HG03175 (cell line): ENCODE measurements around the gene TNFRSF8.
"Not testable (repeated sequence)": the region's sequence is repeated elsewhere in the genome, so short reads cannot be mapped to it uniquely, and the experiment has no call there.

Experiments used
- ATAC-seq: cut with Tn5 transposase; IDR thresholded peaks from one replicate; pipeline ENCODE4 v1.9.1; 2021; ENCODE audit warnings: mild to moderate bottlenecking, moderate library complexity; ENCODE audit not compliant: unreplicated experiment

TNFRSF8 gene

GRCh38 chr1:12083766-12084165, 20.7 kb downstream of the TNFRSF8 start:
- ATAC-seq: no peak

- ATAC-seq: no peak
These were observed 22.6 kb downstream of the TNFRSF8 start for GRCh38 chr1:12085643-12086260.

GRCh38 chr1:12087797-12088314, 24.8 kb downstream of the TNFRSF8 start:
- no peak for ATAC-seq

- no peak for ATAC-seq
These were observed 25.5 kb downstream of the TNFRSF8 start for GRCh38 chr1:12088607-12089006.

- ATAC-seq: no peak
These were observed 27.2 kb downstream of the TNFRSF8 start for GRCh38 chr1:12090326-12090725.

- ATAC-seq: no peak
These were observed 28.1 kb downstream of the TNFRSF8 start for GRCh38 chr1:12091191-12091590.

- ATAC-seq: no peak
These were observed 31.1 kb downstream of the TNFRSF8 start for GRCh38 chr1:12094180-12094579.

GRCh38 chr1:12095452-12096263, 32.6 kb downstream of the TNFRSF8 start:
- ATAC-seq: no peak

GRCh38 chr1:12096615-12097014, 33.5 kb downstream of the TNFRSF8 start:
- ATAC-seq: no peak

- no peak for ATAC-seq
These were observed 34.2 kb downstream of the TNFRSF8 start for GRCh38 chr1:12097321-12097720.

- no peak for ATAC-seq
These were observed 35.7 kb downstream of the TNFRSF8 start for GRCh38 chr1:12098786-12099185.

GRCh38 chr1:12099610-12100009, 36.5 kb downstream of the TNFRSF8 start:
- ATAC-seq: no peak

GRCh38 chr1:12100071-12100470, 37.0 kb downstream of the TNFRSF8 start:
- ATAC-seq: no peak

- not testable (repeated sequence) for ATAC-seq
These were observed 38.0 kb downstream of the TNFRSF8 start for GRCh38 chr1:12101120-12101519.

GRCh38 chr1:12102066-12102465, 39.0 kb downstream of the TNFRSF8 start:
- no peak for ATAC-seq

GRCh38 chr1:12104417-12104816, 41.3 kb downstream of the TNFRSF8 start:
- no peak for ATAC-seq

- no peak for ATAC-seq
These were observed 43.0 kb downstream of the TNFRSF8 start for GRCh38 chr1:12106153-12106552.

- not testable (repeated sequence) for ATAC-seq
These were observed 43.8 kb downstream of the TNFRSF8 start for GRCh38 chr1:12106861-12107260.

- ATAC-seq: no peak
These were observed 44.6 kb downstream of the TNFRSF8 start for GRCh38 chr1:12107718-12108117.

GRCh38 chr1:12109901-12110300, 46.8 kb downstream of the TNFRSF8 start:
- ATAC-seq: no peak

GRCh38 chr1:12111741-12112140, 48.6 kb downstream of the TNFRSF8 start:
- no peak for ATAC-seq

GRCh38 chr1:12112711-12113161, 49.6 kb downstream of the TNFRSF8 start:
- no peak for ATAC-seq
